ENCODE measurements around the gene EXOC6B. TPM values are rescaled to one million over a fixed set of nuclear protein-coding genes. Genes with fewer than 3 reads are reported as not detected.
"Not testable (repeated sequence)": the region's sequence is repeated elsewhere in the genome, so short reads cannot be mapped to it uniquely, and the experiment has no call there.

The EXOC6B gene
- total RNA-seq, 2 donors from 2014 or later, result 16.6 to 36.6 TPM

DNA sequence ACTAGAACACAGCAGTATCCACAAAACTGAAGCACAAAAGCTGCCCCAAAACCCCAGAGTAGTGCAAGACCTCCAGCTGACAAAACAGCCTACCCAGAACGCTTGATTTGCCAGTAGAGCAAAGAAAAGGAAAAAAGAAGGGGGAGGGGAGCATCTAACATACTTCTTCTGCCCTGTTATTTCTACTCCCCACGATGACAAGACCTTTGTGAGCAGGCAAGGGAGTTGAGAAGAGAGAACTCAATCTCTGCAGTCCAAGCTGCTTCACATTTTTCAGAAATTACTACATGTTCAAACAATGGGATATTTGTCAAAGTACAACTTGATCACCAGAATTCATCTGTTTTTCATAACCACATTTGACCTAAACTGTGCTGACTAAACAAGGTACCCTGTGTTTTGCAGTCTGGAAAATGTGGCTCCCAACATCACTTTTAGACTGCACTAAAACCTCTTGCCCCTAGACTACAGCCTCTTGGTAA is 286.7 kb downstream of the EXOC6B start:
- H3K27ac ChIP-seq, result no peak overlapping the region
- no peaks in the 10 kb centered on the region for H3K27me3 ChIP-seq (replicated peaks; ENCODE audit: insufficient read depth)
- DNase-seq (ENCODE audit: low spot score), result no peak
- intact Hi-C loops (cut with DNase I), result no loop called here
- H3K36me3 ChIP-seq, result no peaks in the 10 kb centered on the region
- no peak overlapping the region for H3K4me3 ChIP-seq
- no peaks in the 10 kb centered on the region for H3K4me1 ChIP-seq (replicated peaks)
- H3K9me3 ChIP-seq, result no peaks in the 10 kb centered on the region
- TF ChIP-seq, protein P1, sequence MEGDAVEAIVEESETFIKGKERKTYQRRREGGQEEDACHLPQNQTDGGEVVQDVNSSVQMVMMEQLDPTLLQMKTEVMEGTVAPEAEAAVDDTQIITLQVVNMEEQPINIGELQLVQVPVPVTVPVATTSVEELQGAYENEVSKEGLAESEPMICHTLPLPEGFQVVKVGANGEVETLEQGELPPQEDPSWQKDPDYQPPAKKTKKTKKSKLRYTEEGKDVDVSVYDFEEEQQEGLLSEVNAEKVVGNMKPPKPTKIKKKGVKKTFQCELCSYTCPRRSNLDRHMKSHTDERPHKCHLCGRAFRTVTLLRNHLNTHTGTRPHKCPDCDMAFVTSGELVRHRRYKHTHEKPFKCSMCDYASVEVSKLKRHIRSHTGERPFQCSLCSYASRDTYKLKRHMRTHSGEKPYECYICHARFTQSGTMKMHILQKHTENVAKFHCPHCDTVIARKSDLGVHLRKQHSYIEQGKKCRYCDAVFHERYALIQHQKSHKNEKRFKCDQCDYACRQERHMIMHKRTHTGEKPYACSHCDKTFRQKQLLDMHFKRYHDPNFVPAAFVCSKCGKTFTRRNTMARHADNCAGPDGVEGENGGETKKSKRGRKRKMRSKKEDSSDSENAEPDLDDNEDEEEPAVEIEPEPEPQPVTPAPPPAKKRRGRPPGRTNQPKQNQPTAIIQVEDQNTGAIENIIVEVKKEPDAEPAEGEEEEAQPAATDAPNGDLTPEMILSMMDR (IDR thresholded peaks at IDR 0.05), result no peak
- TF ChIP-seq POLR2A (IDR thresholded peaks at IDR 0.05), result no peak
- no peak for TF ChIP-seq POLR2AphosphoS5 (IDR thresholded peaks at IDR 0.05)
- 54% methylated on average over 2 of the region's 2 CpGs for WGBS

DNA sequence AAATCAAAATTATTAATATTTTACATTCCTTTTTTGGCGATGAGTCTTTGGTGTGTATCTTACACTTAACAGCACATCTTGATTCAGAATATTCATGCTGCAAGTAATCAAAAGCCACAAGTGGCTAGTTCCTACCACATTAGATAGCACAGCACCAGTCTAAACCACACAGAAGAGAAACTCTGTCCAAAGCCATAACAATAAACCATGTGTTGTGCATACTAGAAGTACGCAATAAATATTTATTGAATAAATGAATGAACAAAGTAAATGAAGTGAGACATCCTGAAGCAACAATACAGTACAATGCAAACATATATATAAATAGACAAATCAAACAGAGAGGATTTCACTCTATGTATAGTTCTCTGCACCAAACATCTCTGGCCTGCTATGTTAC is 287.3 kb downstream of the EXOC6B start:
- TF ChIP-seq, protein P1 (IDR thresholded peaks at IDR 0.05), result no peak
- TF ChIP-seq POLR2AphosphoS5 (IDR thresholded peaks at IDR 0.05), result no peak
- no peak for TF ChIP-seq POLR2A (IDR thresholded peaks at IDR 0.05)

DNA sequence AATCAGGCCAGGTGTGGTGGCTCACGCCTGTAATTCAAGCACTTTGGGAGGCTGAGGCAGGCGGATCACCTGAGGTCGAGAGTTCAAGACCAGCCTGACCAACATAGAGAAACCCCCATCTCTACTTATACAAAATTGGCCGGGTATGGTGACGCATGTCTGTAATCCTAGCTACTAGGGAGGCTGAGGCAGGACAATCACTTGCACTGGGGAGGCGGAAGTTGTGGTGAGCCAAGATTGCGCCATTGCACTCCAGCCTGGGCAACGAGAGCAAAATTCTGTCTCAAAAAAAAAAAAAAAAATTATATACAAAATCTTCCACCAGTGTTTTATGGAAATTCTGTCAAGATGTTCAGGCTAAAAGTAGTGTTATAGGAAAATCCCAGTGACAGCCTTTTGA is 290.2 kb downstream of the EXOC6B start:
- intact Hi-C loops (cut with DNase I); H3K9me3 ChIP-seq; DNase-seq (ENCODE audit: low spot score); H3K36me3 ChIP-seq; H3K27me3 ChIP-seq (replicated peaks; ENCODE audit: insufficient read depth); H3K4me3 ChIP-seq; H3K27ac ChIP-seq; H3K4me1 ChIP-seq (replicated peaks): not testable (repeated sequence)
- 95% methylated on average over 8 of the region's 8 CpGs for WGBS

More for the DNA sequence above, 287.3 kb downstream of the EXOC6B start:
- H3K9me3 ChIP-seq, result no peaks in the 10 kb centered on the region
- no peak overlapping the region for H3K27ac ChIP-seq
- H3K4me1 ChIP-seq (replicated peaks), result no peaks in the 10 kb centered on the region
- WGBS, result 89% methylated on average over 2 of the region's 2 CpGs
- DNase-seq (ENCODE audit: low spot score), result no peak
- no peak overlapping the region for H3K4me3 ChIP-seq
- intact Hi-C loops (cut with DNase I), result no loop called here
- no peaks in the 10 kb centered on the region for H3K36me3 ChIP-seq
- no peaks in the 10 kb centered on the region for H3K27me3 ChIP-seq (replicated peaks; ENCODE audit: insufficient read depth)

DNA sequence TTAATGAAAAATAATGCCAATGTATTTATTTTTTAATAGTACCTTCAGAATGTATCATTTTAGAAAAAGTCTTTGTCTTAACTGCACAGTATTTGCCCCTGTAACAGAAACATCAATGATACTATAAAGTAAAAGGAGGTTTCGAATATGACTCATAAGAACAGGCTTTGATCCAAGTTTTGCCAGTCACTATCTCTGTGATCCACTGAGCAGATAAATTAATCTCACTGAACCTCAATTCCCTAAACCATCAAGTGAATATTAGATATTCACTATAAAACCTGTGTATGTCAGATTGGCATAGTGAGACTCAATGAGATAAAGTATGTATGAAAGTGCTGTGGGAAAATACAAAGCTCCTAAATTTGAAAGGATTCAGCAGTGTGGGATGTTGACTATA is 292.1 kb downstream of the EXOC6B start:
- Histone ChIP-seq H3K4me3 (no peak overlapping the region), H3K36me3 (no peaks in the 10 kb centered on the region), H3K4me1 (replicated peaks) (no peaks in the 10 kb centered on the region), H3K27me3 (replicated peaks; ENCODE audit: insufficient read depth) (no peaks in the 10 kb centered on the region), H3K27ac (no peak overlapping the region), H3K9me3 (no peaks in the 10 kb centered on the region)
- WGBS, result 42% methylated on average over 1 of the region's 1 CpG
- intact Hi-C loops (cut with DNase I), result no loop called here
- TF ChIP-seq, protein P1 (IDR thresholded peaks at IDR 0.05), result no peak
- TF ChIP-seq POLR2AphosphoS5 (IDR thresholded peaks at IDR 0.05), result no peak
- no peak for TF ChIP-seq POLR2A (IDR thresholded peaks at IDR 0.05)
- no peak for DNase-seq (ENCODE audit: low spot score)

DNA sequence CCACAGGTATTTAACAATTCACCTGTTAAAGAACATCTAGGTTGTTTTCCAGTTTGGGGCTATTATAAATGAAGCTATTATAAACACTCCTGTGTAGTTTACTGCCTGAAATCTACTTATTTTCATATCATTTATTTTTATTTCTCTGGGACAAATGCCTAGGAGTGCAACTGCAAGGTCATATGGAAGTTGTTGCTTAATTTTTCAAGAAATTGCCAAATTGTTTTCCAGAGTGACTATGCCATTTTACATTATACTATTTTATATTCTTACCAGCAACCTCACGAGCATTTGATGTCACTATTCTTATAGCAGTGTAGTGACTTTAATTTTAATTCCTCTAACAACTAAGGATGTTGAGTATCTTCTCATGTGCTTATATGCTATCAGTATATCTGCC is 298.4 kb downstream of the EXOC6B start:
- Histone ChIP-seq H3K9me3 (no peaks in the 10 kb centered on the region), H3K27ac (no peak overlapping the region), H3K4me1 (replicated peaks) (no peaks in the 10 kb centered on the region), H3K4me3 (no peak overlapping the region), H3K36me3 (no peaks in the 10 kb centered on the region), H3K27me3 (replicated peaks; ENCODE audit: insufficient read depth) (no peaks in the 10 kb centered on the region)
- no peak for DNase-seq (ENCODE audit: low spot score)
- TF ChIP-seq POLR2A (IDR thresholded peaks at IDR 0.05), result no peak
- TF ChIP-seq, protein P1 (IDR thresholded peaks at IDR 0.05), result no peak
- no peak for TF ChIP-seq POLR2AphosphoS5 (IDR thresholded peaks at IDR 0.05)
- intact Hi-C loops (cut with DNase I), result no loop called here
- WGBS, result 92% methylated on average over 1 of the region's 1 CpG

Measured in prostate gland (tissue), 2 donors.